Glomerular visceral epithelial cell (primary cell): ENCODE results near the gene RASA1.
"Not testable (repeated sequence)": the region's sequence is repeated elsewhere in the genome, so short reads cannot be mapped to it uniquely, and the experiment has no call there.

Experiments used
- DNase-seq: peaks from one replicate; pipeline ENCODE4 v3.0.0-alpha.2; 2016; ENCODE audit errors: extremely low spot score

RASA1 gene

DNA sequence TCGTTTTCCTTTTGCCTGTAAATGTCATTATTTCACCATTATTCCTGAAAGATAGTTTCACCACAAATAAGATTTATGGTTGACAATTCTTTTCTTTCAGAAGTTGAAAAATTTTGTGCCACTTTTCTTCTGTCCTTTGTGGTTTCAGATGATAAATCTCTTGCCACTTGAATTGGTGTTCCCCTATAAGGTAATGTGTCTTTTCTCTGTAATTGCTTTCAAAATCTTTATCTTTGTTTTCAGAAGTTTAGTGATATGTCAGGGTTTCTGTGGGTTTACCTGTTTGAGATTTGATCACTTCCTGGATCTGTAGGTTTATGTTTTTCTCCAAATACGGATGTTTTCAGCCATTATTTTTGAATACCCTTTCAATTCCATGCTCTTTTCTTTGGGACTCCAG, 14.6 kb downstream of the RASA1 start:
- no peak for DNase-seq

DNA sequence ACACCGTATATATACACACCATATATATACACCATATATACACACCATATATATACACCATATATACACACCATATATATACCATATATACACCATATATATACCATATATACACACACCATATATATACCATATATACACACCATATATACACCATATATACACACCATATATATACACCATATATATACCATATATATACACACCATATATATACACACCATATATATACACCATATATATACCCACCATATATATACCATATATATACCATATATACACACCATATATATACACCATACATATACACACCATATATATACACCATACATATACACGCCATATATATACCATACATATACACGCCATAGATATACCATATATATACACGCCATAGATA, 19.6 kb downstream of the RASA1 start:
- not testable (repeated sequence) for DNase-seq

GRCh38 chr5:87298692-87299362, 31.1 kb downstream of the RASA1 start:
- DNase-seq: no peak

DNA sequence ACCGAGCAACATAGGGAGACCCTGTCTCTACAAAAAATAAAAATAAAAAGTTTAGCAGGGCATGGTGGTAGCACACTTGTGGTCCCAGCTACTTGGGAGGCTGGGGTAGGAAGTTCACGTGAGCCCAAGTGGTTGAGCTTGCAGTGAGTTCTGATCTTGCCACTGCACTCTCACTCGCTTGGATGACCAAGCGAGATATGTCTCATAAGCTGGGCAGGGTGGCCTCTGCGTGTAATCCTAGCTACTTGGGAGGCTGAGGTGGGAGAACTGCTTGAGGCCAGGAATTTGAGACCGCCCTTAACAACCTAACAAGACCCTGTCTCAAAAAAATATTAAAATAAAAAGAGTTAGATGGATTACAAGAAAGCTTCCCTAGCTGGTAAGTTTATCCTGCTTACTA, 32.5 kb downstream of the RASA1 start:
- DNase-seq: peak; percentile 30

DNA sequence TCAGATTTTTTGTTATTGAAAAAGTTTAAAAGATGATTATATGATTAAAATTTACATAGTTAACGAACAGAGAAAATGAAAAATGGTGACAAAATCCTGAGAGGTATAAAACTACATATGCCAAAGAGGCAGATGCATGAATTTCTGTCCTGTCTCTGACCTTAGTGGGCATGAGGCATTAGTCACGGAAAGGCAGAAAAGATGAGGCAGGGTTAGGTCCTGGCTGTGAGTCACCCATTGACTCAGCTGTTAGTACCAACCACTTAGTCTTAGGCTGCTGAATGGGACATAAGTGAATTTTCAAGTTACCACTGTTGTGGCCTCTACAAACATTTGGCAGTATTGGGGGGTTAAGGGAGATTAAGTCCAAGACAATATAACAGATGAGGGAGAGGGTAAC, 33.1 kb downstream of the RASA1 start:
- peak; percentile 90 for DNase-seq

GRCh38 chr5:87302061-87302460, 34.4 kb downstream of the RASA1 start:
- no peak for DNase-seq

DNA sequence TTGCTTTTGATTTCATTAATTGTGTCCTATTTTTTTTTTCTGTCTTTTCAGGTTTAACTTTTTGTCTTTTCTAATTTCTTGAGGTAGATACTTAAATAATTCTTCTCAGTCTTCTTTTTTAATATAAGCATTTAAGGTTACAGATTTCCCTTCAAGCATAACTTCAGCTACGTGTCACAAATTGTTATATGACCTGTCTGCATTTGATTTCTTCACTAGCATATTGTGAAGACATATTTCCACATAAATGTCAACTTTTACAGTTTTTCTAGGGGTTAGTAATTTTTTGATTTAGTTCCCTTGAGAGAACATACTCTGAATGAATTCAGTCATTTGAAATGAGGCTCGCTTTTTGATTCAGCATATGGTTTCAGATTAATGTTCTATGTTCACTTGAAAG, 35.6 kb downstream of the RASA1 start:
- no peak for DNase-seq

GRCh38 chr5:87306090-87306489, 38.4 kb downstream of the RASA1 start:
- not testable (repeated sequence) for DNase-seq

DNA sequence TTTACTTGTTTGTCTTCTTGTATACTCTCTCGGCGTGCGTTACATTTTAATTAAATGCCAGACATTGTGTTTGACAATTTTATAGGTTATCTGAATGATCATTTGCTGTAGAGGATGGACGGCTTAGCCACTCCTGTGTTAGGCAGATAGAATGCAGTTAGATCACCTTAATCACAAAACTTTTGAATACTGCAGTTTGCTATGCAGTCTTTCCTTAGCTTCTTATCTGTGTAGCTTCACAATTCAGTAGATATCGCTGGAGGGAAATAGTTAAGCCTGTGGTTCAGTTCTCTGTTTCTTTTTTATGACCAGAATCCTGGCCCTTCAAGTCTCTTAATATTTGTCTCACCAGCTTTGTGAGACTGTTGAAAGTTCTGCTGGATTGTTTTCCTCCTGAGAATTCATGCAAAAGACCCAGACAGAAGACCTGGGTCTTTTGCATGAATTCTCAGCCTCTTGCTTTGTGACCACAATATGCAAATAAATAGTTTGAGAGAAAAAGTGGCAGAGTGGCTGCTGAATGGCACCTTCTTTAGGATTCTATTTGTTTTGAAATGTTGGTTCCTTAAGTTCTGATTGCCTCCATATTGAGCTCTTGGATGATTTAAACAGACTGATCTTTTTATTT, 40.2 kb downstream of the RASA1 start:
- no peak for DNase-seq

DNA sequence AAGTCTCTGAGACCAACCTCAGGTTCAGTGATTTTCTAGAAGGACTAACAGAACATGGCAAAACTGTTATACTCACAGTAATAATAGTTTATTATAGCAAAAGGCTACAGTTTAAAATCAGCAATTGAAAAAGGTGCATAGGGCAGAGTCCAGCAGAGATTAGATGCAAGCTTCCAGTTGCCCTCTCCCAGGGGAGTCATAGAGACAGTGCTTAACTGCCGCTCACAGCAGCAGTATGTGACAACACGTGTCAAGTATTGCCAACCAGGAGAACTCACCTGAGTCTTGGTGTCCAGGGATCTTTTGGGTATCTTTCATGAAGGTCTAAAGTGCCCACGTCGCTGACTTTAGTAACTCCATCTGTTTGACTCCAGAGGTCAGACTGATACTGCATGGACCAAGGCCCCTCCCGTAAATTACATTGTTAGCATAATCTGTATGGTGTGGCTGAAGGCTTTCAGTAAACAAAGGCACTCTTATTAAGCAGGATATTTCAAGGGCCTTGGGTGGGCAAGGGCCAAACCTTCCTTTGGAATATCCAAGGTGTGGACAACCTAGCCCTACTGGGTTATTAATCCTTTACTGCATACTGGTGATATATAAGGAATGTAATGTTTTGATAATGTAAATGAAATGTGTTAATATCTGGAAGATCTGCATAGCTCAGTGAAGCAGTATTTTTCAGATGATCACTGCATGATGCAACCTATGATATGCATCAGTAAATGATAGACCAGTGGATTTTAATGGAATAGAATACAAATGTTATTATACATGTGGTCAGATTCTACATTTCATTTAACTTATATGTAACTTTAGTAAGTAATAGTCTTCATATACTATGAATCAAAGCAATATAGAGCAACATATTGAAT, 44.0 kb downstream of the RASA1 start:
- no peak for DNase-seq

- DNase-seq: no peak
Observed at GRCh38 chr5:87313216-87313615, 45.5 kb downstream of the RASA1 start.

GRCh38 chr5:87319469-87319868, 51.8 kb downstream of the RASA1 start:
- no peak for DNase-seq

GRCh38 chr5:87321605-87322004, 53.9 kb downstream of the RASA1 start:
- no peak for DNase-seq

DNA sequence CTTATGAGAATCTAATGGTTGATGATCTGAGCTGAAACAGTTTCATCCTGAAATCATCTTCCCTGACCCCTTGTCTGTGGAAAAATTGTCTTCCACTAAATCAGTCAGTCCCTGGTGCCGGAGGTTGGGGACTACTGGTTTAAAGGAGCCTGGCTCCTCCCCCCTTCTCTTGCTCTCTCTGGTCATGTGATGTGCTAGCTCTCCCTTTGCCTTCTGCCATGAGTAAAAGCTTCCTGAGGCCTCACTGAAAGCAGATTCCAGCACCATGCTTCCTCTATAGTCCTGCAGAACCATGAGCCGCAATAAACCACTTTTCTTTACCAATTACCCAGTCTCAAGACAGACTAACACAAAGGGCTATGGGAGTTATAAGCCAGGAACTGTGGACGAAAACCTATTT, 54.7 kb downstream of the RASA1 start:
- no peak for DNase-seq

DNA sequence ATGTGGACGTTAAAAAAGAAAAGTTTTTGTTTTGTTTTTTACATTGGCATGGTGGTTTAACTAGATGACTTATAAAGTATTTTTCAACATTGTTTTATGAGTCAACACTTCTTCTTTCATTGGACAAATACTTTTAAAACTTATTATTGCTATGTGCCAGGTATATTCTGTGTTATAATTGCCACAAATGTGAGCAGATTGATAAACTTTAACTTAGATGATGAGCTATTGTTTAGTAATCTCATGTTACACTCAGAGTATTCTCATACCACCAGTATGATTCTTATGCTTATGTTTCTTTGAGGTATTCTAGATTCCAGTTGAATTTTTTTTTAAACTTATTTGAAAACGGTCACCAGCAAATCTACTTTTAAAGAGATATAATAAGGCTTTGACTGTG, 60.3 kb downstream of the RASA1 start:
- DNase-seq: no peak

DNA sequence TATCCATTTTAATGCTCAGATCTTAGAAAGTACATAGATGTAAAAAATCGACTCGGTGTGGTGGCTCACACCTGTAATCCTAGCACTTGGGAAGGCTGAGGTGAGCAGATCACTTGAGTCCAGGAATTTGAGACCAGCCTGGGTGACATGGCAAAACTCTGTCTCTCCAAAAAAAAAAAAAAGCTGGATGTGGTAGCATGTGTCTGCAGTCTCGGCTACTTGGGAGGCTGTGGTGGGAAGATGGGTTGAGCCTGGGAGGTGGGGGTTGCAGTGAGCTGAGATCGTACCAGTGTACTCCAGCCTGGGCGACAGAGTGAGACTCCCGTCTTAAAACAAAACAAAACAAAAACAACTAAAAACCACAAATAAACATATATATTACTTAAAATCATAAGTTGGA, 61.4 kb downstream of the RASA1 start:
- no peak for DNase-seq

DNA sequence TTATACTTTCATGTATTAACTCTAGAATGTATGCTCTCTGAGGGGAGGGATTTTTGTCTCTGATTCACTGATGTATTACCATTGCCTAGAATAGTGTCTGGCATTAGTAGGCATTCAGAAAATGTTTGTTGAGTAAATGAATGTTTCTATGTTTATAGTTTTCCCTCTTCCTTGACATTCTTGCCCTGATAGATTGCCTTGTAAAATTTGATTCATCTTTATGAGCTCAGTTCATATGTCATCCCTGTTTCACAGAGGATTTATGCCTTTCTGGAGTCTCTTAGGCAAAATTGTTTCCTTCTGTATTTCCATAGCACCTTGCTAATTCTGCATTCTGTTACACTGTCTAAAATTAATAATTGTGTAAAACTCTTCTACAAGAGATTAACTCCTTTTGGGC, 72.3 kb downstream of the RASA1 start:
- DNase-seq: no peak

GRCh38 chr5:87340716-87341115, 73.0 kb downstream of the RASA1 start:
- no peak for DNase-seq

- DNase-seq: no peak
Observed at GRCh38 chr5:87347272-87347671, 79.6 kb downstream of the RASA1 start.

DNA sequence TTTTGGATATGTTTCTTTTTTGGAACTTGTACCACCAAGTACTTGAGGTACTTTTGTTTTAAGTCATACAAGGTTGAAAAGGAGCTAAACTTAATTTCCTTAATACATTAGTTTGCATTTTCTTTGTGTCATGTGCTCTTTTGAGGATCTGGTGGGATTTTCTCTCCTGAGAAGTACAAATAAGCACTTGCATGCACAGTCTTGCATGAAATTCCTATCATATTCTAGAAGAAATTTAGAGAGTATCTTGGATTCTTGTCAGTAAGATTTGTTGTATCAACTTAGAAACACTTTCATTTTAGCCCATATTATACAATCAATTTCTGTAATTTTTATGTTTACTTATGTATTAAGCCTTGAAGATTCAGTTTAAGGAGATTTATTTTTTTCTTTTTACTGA, 80.2 kb downstream of the RASA1 start:
- DNase-seq: no peak

GRCh38 chr5:87354496-87354895, 86.8 kb downstream of the RASA1 start:
- no peak for DNase-seq

GRCh38 chr5:87359106-87359505, 91.4 kb downstream of the RASA1 start:
- DNase-seq: no peak

- no peak for DNase-seq
Observed at GRCh38 chr5:87360132-87360531, 92.4 kb downstream of the RASA1 start.
